Peyer's patch (tissue), 4 donors: Measurements from ENCODE around the gene RGMA. TPM values are rescaled to one million over a fixed set of nuclear protein-coding genes. Genes with fewer than 3 reads are reported as not detected.

Source experiments
- DNase-seq, 3 donors: peaks; one replicate each; pipeline ENCODE4 v3.0.0-alpha.2; 2017 to 2019
- H3K27ac ChIP-seq, 4 donors: fragments of 200-600 bp; sonication (generic); one replicate each; pipeline ENCODE4 v1.5.1; 2016 to 2019
- H3K27me3 ChIP-seq, 2 donors: fragments of 200-600 bp; sonication (generic); one replicate each; pipeline ENCODE4 v1.5.1; 2019
- H3K36me3 ChIP-seq, 3 donors: fragments of 200-600 bp; sonication (generic); one replicate each; pipeline ENCODE4 v1.5.1; 2016 to 2019
- H3K4me1 ChIP-seq, 4 donors: fragments of 200-600 bp; sonication (generic); one replicate each; pipeline ENCODE4 v1.5.1; 2016 to 2019
- H3K4me3 ChIP-seq, 4 donors: fragments of 200-600 bp; sonication (generic); 1 replicate in 3 of 4; 2 replicates in 1 of 4; pipeline ENCODE4 v1.5.1; 2016 to 2019; ENCODE audit warnings: mild to moderate bottlenecking in 1 of 4
- H3K9me3 ChIP-seq, 4 donors: fragments of 200-600 bp; sonication (generic); one replicate each; pipeline ENCODE4 v1.5.1; 2016 to 2019; ENCODE audit warnings: mild to moderate bottlenecking in 1 of 4
- POLR2A ChIP-seq, 2 donors: fragments of 450-650 bp; IDR thresholded peaks; one replicate each; pipeline ENCODE4 v1.5.1; 2017; ENCODE audit warnings: antibody characterized with exemption in 2 of 2, mild to moderate bottlenecking in 2 of 2, moderate library complexity in 2 of 2
- total RNA-seq, 4 donors: library from RNA; depleted of rRNA; stranded (reverse); fragments of >200 nt; gene quantifications; one replicate each; pipeline ENCODE4 v1.1.0, GENCODE V29; 2016
- TF ChIP-seq, protein P1 (sequence below), 6 experiments: fragments of 450-650 bp in 4 of 6; fragments of 200-600 bp in 2 of 6; sonication (generic) in 1 of 6; IDR thresholded peaks; one replicate each; pipeline ENCODE4 v1.5.1; 2017 to 2019; ENCODE audit warnings: antibody characterized with exemption in 6 of 6, mild to moderate bottlenecking in 3 of 6, moderate library complexity in 1 of 6

Gene RGMA
- total RNA-seq, 4 donors from 2014 or later, result 1.8 to 18.8 (median 9.3) TPM

DNA sequence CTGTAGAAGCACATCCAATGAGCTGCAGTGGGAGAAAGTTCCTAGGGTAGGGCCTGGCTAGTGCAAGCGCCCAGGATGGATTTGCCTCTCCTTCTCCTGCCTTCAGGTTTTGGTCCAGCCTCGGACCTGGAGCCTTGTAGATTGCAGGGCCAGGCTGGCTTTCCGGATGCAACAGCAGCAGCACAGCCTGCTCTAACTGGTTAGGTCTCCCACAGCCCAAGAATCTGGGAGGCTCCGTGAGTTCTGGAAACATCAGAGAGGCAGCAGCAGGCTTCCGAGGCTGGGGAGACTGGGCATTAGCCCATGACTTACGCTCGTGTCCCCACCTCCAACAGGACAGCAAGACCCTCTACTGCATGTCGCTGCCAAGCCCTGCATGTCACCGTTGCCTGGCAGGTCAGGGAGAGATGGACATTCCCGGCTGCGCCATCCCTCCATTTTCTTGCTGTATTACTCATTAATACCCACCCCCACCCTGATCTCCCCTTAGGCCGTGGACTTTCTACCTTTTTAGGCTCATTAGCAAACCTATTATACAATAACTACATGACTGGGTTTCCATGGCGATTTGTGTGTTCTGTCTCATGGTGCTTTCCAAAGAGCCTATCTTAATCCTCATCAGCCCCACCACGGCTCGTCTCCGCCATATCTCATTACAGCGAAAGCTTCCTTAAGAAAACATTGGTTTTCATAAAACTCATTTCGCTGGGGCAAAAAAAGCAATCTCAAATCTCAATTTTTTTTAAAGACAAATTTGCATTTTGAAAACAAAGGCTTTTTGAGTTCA, 40.9 kb upstream of the RGMA start:
- Histone ChIP-seq H3K4me1 (no peaks in the 10 kb centered on the region), H3K4me3 (no peak overlapping the region), H3K36me3 (no peaks in the 10 kb centered on the region), H3K27ac (no peak overlapping the region), H3K27me3 (no peaks in the 10 kb centered on the region), H3K9me3 (no peaks in the 10 kb centered on the region)
- no peak for DNase-seq
- no peak for TF ChIP-seq POLR2A (IDR thresholded peaks at IDR 0.05)
- TF ChIP-seq, protein P1, sequence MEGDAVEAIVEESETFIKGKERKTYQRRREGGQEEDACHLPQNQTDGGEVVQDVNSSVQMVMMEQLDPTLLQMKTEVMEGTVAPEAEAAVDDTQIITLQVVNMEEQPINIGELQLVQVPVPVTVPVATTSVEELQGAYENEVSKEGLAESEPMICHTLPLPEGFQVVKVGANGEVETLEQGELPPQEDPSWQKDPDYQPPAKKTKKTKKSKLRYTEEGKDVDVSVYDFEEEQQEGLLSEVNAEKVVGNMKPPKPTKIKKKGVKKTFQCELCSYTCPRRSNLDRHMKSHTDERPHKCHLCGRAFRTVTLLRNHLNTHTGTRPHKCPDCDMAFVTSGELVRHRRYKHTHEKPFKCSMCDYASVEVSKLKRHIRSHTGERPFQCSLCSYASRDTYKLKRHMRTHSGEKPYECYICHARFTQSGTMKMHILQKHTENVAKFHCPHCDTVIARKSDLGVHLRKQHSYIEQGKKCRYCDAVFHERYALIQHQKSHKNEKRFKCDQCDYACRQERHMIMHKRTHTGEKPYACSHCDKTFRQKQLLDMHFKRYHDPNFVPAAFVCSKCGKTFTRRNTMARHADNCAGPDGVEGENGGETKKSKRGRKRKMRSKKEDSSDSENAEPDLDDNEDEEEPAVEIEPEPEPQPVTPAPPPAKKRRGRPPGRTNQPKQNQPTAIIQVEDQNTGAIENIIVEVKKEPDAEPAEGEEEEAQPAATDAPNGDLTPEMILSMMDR (IDR thresholded peaks at IDR 0.05), result no peak

DNA sequence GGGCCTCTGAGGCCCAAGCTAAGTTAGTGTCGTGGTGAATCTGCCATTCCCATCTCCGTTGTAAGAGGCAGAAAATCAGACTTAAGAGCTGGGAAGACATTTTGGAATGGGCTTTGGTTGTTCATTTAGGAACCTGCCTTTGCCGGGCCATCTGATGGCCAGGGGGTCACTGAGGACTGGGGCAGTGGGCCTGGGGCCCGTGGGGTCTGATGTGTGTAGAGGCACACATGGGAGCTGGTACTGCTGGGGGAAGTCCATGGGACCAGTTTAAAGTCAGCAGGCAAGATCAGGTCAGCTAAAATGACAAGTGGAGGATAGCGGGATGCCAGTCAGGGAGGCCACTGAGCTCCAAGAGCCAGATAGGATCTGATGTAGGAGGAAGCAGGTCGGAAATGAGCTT, 38.3 kb upstream of the RGMA start:
- no peak overlapping the region for H3K4me3 ChIP-seq
- no peaks in the 10 kb centered on the region for H3K36me3 ChIP-seq
- no peak for DNase-seq
- no peak overlapping the region for H3K27ac ChIP-seq
- TF ChIP-seq, protein P1 (IDR thresholded peaks at IDR 0.05), result no peak
- TF ChIP-seq POLR2A (IDR thresholded peaks at IDR 0.05), result no peak
- no peaks in the 10 kb centered on the region for H3K9me3 ChIP-seq
- H3K4me1 ChIP-seq, result no peaks in the 10 kb centered on the region
- no peaks in the 10 kb centered on the region for H3K27me3 ChIP-seq

DNA sequence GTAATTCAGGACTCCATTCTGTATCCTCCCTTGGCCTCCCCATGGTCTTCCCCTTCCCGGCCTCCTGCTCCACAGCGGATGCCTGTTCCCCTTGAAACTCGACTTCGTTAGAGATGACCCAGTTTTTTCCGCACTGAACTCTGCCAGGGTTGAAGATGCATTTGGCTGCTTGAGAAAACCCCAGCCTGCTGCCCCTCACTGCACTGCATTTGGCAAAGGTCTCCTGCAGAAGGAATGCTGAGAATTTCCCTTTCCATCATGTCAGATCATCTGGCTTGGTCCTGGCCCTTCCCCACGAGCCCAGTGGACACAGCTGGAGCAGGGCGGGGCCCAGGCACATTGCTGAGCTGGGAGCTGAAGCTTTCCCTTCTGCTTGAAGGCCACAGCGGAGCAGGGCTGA, 37.6 kb upstream of the RGMA start:
- TF ChIP-seq, protein P1 (IDR thresholded peaks at IDR 0.05), result no peak
- no peak for TF ChIP-seq POLR2A (IDR thresholded peaks at IDR 0.05)
- Histone ChIP-seq H3K27me3 (no peaks in the 10 kb centered on the region), H3K9me3 (no peaks in the 10 kb centered on the region), H3K4me1 (no peaks in the 10 kb centered on the region), H3K4me3 (no peak overlapping the region), H3K36me3 (no peaks in the 10 kb centered on the region), H3K27ac (no peak overlapping the region)
- no peak for DNase-seq

DNA sequence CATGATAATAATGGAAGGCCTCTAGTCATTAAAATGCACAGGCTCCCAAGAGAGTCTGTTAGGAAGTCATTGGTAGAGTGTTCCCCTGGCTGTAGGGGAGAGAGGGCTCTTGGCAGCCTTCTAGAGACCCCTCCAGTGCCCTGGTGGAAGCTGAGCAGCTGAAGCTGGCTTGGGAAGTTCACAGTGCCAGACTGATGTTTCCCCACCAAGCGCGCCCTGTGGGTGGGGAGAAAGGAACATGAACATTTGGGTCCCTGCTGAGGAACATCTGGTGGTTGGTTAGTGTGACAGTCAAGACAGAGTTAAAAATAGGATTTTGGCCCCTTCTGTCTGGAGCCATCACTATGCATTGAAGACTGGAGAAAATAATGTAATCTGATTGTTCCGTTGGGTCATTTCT, 37.1 kb upstream of the RGMA start:
- Histone ChIP-seq H3K27me3 (no peaks in the 10 kb centered on the region), H3K4me1 (no peaks in the 10 kb centered on the region), H3K27ac (no peak overlapping the region), H3K4me3 (no peak overlapping the region), H3K9me3 (no peaks in the 10 kb centered on the region), H3K36me3 (no peaks in the 10 kb centered on the region)
- TF ChIP-seq, protein P1 (IDR thresholded peaks at IDR 0.05), result no peak
- DNase-seq, result no peak

DNA sequence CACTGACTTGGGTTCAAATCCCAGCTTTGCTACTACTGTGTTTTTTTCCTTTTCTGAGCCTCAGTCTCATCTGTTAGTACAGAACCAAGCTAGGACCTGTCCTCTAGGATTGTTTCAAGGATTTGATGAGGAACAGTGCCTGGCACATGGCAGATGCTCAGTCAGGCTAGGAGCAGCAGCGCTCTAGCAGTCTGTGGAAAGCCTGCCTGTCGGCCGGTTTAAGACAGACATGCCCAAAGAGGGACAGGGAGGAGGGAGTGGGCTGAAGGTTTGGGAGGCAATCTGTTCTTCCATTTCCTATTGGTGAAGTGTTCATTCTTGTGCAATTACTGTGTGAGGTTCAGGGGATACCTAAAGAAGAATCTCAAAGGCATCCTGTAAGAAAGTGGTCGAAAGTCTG, 35.1 kb upstream of the RGMA start:
- TF ChIP-seq POLR2A (IDR thresholded peaks at IDR 0.05), result no peak
- TF ChIP-seq, protein P1 (IDR thresholded peaks at IDR 0.05), result no peak
- Histone ChIP-seq H3K36me3 (no peaks in the 10 kb centered on the region), H3K4me1 (no peaks in the 10 kb centered on the region), H3K4me3 (no peak overlapping the region), H3K27me3 (no peaks in the 10 kb centered on the region), H3K27ac (no peak overlapping the region), H3K9me3 (no peaks in the 10 kb centered on the region)
- DNase-seq, result no peak
